A549 treated with CORT108297 at 1 μM for 4 hours (cell line): ENCODE data around the gene IL18. TPM values are rescaled to one million over a fixed set of nuclear protein-coding genes. Genes with fewer than 3 reads are reported as not detected.

ENCODE experiments used
- total RNA-seq: library from RNA; stranded (reverse); fragments of 200-300 nt; extraction: Qiagen RNA extraction; gene quantifications from 5 replicates; pipeline ENCODE4 v1.2.3, GENCODE V29; 2022

Gene IL18
- 92.2 to 108 TPM (median 101 TPM) in 5 replicates for total RNA-seq

DNA sequence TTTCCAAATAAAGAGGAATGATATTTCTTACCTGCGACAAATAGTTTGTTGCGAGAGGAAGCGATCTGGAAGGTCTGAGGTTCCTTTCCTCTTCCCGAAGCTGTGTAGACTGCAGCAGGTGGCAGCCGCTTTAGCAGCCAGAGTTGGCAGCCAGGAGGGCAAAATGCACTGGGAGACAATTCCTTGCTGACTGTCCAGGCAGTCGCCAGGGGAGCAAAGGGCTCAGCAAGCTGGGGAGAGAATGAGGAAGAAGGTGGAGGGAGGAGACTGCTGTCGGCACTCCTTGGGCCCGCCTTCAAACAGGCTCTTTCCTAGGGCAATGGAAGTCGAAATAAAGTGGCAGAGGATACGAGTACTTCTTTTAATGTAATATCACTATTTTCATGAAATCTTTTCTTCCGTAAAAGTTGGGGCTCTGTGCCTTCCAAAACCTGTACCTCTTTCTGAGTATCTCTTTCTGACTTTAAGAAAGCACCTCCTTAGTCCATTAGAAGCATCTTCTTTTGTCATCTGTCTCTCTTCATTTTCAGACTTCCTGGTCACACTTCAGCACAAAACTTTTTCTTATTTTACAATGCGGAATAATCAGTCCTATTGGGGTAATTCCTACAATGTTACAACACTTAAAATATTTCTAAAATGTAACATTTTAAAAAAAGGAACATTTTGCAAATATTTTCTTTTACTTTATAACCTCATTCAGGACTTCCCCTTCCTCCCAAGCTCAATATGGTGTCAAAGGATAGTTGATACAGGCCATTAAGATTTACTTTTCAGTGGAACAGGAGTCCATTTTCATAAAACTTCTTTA lies at the start of gene IL18:
IL18 (minus strand) TSS at position 220 of the 811 bp plus-strand sequence. CDS start 9,041 bp downstream, outside the sequence.

GRCh38 chr11:112174789-112175598 lies 11.1 kb upstream of the IL18 start, which contains the start of gene BCO2:
Gene BCO2 (plus strand): TSS chr11:112175512. CDS start chr11:112175602, 90 bp downstream.

GRCh38 chr11:112167145-112167544 lies 3.3 kb upstream of the IL18 start, which contains the start of gene TEX12:
Gene TEX12 (plus strand): TSS chr11:112167372. CDS start chr11:112169269, 1,897 bp downstream.

Other genes with a start within 250 kb of the IL18 start
- gene C11orf52, start 245.2 kb downstream of the IL18 start, total RNA-seq = 0.11 TPM in 1 of 5 replicates, not detected in the others
- gene DIXDC1, start 226.8 kb downstream of the IL18 start, total RNA-seq = 4.1 to 7.5 TPM (median 6.9 TPM) in 5 replicates
- gene DLAT, start 138.7 kb downstream of the IL18 start, total RNA-seq = 24.4 to 33.2 TPM (median 28.3 TPM) in 5 replicates
- gene PIH1D2, start 90.1 kb downstream of the IL18 start, total RNA-seq = 0.77 to 1.5 TPM (median 0.99 TPM) in 5 replicates
- 12.1 to 18.8 TPM (median 14.4 TPM) in 5 replicates for gene NKAPD1, start 89.8 kb downstream of the IL18 start, total RNA-seq
- gene TIMM8B, start 77.3 kb downstream of the IL18 start, total RNA-seq = 67.1 to 72.7 TPM (median 69.5 TPM) in 5 replicates
- gene SDHD, start 77.2 kb downstream of the IL18 start, total RNA-seq = 66.2 to 98.0 TPM (median 68.1 TPM) in 5 replicates
- 0.17 TPM in 1 of 5 replicates, not detected in the others for gene TEX12, start 3.3 kb upstream of the IL18 start, total RNA-seq
- gene BCO2, start 11.4 kb upstream of the IL18 start, total RNA-seq = 0.40 to 1.2 TPM (median 0.80 TPM) in 5 replicates
- 30.4 to 33.1 TPM (median 31.7 TPM) in 5 replicates for gene PTS, start 62.3 kb upstream of the IL18 start, total RNA-seq
- not detected in 5 replicates for gene PLET1, start 96.8 kb upstream of the IL18 start, total RNA-seq